GM12878 (cell line): Measurements from ENCODE around the gene HTR4. TPM values are rescaled to one million over a fixed set of nuclear protein-coding genes. Genes with fewer than 3 reads are reported as not detected.

Experiments used
- ATAC-seq: fragments of 200-7000 bp; cut with Tn5 transposase; 3 replicates; pipeline ENCODE4 v1.9.1; 2020; ENCODE audit warnings: mild to moderate bottlenecking, moderate library complexity
- BruUV-seq: library from RNA; stranded (reverse); fragments of 400-500 nt; replicated peaks from 2 replicates; lab custom pipeline; 2021; lab: Mats Ljungman, UMichigan
- CTCF ChIA-PET: fragments of 300-600 bp; sonication (Branson Sonifier 250); formaldehyde crosslinking; extraction: SDS; loops from one replicate; lab custom pipeline; 2021; ENCODE audit warnings: inconsistent platforms; lab: Yijun Ruan, JAX
- POLR2A ChIA-PET: fragments of 350-600 bp; formaldehyde crosslinking; extraction: SDS; loops from one replicate; lab custom pipeline; 2021; ENCODE audit warnings: inconsistent platforms; lab: Charles Lee
- RAD21 ChIA-PET: fragments of 300-600 bp; sonication (Branson Sonifier 250); formaldehyde crosslinking; loops from one replicate; lab custom pipeline; 2023; ENCODE audit warnings: antibody characterized with exemption; ENCODE audit not compliant: unreplicated experiment; lab: Charles Lee
- SMC1A ChIA-PET: fragments of 300-600 bp; sonication (Branson Sonifier 250); formaldehyde crosslinking; loops from one replicate; lab custom pipeline; 2023; ENCODE audit not compliant: unreplicated experiment, uncharacterized antibody; lab: Charles Lee
- DNase-seq: peaks from one replicate; pipeline ENCODE4 v3.0.0-alpha.2; 2011; ENCODE audit warnings: low read depth, low spot score
- FAIRE-seq: peaks from 3 replicates; lab custom pipeline; 2011; peaks lifted over from hg19 to GRCh38; lab: Jason Lieb, UNC
- H2AFZ ChIP-seq: 2 replicates; pipeline ENCODE4 v1.6.0; 2011; ENCODE audit warnings: low read depth, low read length, control low read depth; ENCODE audit not compliant: control insufficient read depth
- H3K27ac ChIP-seq: 2 replicates; pipeline ENCODE4 v1.5.1; 2011; ENCODE audit warnings: control low read depth; ENCODE audit not compliant: control insufficient read depth, insufficient read depth
- H3K27me3 ChIP-seq, 2 experiments: replicated peaks in 1 of 2; 2 replicates each; pipeline versions ENCODE4 v1.6.0 to v1.6.1; 2011; ENCODE audit warnings: low read length in 1 of 2; ENCODE audit not compliant: control insufficient read depth in 2 of 2, insufficient read depth in 2 of 2
- H3K36me3 ChIP-seq, 2 experiments: 2 replicates each; pipeline ENCODE4 v1.5.1; 2011; ENCODE audit warnings: low read length in 1 of 2; ENCODE audit not compliant: control insufficient read depth in 2 of 2, insufficient read depth in 2 of 2
- H3K4me1 ChIP-seq: 2 replicates; pipeline ENCODE4 v1.6.1; 2011; ENCODE audit warnings: mild to moderate bottlenecking, low read length, moderate library complexity, mixed read lengths; ENCODE audit not compliant: control insufficient read depth, insufficient read depth
- H3K4me2 ChIP-seq: 2 replicates; pipeline ENCODE4 v1.6.0; 2011; ENCODE audit warnings: control low read depth; ENCODE audit not compliant: control insufficient read depth, insufficient read depth
- H3K4me3 ChIP-seq: fragments of 200-600 bp; sonication (generic); 2 replicates; pipeline ENCODE4 v1.5.1; 2016
- H3K79me2 ChIP-seq: 2 replicates; pipeline ENCODE4 v1.6.0; 2011; ENCODE audit warnings: low read length; ENCODE audit not compliant: control insufficient read depth, insufficient read depth
- H3K9ac ChIP-seq: 2 replicates; pipeline ENCODE4 v1.8.0; 2011; ENCODE audit warnings: low read length, control low read depth, mixed read lengths; ENCODE audit not compliant: control insufficient read depth, insufficient read depth
- H3K9me3 ChIP-seq: replicated peaks from 3 replicates; pipeline ENCODE4 v1.5.1; 2011; ENCODE audit warnings: mild to moderate bottlenecking, low read length; ENCODE audit not compliant: control insufficient read depth, insufficient read depth
- H4K20me1 ChIP-seq: 2 replicates; pipeline ENCODE4 v1.6.0; 2011; ENCODE audit not compliant: control insufficient read depth, insufficient read depth
- ESRRA ChIP-seq: IDR thresholded peaks from 2 replicates; pipeline ENCODE4 v1.6.1; 2012; ENCODE audit warnings: mild to moderate bottlenecking, low read length, improper control_type of control experiment
- EZH2 ChIP-seq: IDR thresholded peaks from 2 replicates; pipeline ENCODE4 v1.6.1; 2012; ENCODE audit warnings: low read depth, mild to moderate bottlenecking, control low read depth, inconsistent platforms, low read length, borderline replicate concordance; ENCODE audit not compliant: control insufficient read depth
- LARP7 ChIP-seq: fragments of 450-650 bp; IDR thresholded peaks from 2 replicates; pipeline ENCODE4 v1.6.1; 2017; ENCODE audit warnings: mild to moderate bottlenecking
- NFIC ChIP-seq: IDR thresholded peaks from 2 replicates; pipeline ENCODE4 v1.6.1; 2012; ENCODE audit warnings: low read depth, mild to moderate bottlenecking, inconsistent platforms, low read length, moderate library complexity
- NFYB ChIP-seq: IDR thresholded peaks from 2 replicates; pipeline ENCODE4 v1.6.1; 2011; ENCODE audit warnings: low read depth, mild to moderate bottlenecking, low read length, improper control_type of control experiment, moderate library complexity; ENCODE audit not compliant: insufficient read depth
- PAX8 ChIP-seq: fragments of 450-650 bp; IDR thresholded peaks from 2 replicates; pipeline ENCODE4 v1.6.1; 2017; ENCODE audit warnings: mild to moderate bottlenecking, moderate library complexity
- RAD51 ChIP-seq: fragments of 450-650 bp; IDR thresholded peaks from 2 replicates; pipeline ENCODE4 v1.6.1; 2016; ENCODE audit warnings: moderate library complexity, mild to moderate bottlenecking, inconsistent platforms
- RELA ChIP-seq: fragments of 450-650 bp; IDR thresholded peaks from 2 replicates; pipeline ENCODE4 v1.8.0; 2014; ENCODE audit warnings: borderline replicate concordance; ENCODE audit not compliant: partially characterized antibody
- SMAD1 ChIP-seq: fragments of 450-650 bp; IDR thresholded peaks from 2 replicates; pipeline ENCODE4 v1.6.1; 2018; ENCODE audit warnings: mild to moderate bottlenecking, low read depth; ENCODE audit not compliant: partially characterized antibody
- SP1 ChIP-seq: IDR thresholded peaks from one replicate; pipeline ENCODE4 v1.6.1; 2011; ENCODE audit warnings: low read depth, low read length
- SUZ12 ChIP-seq: fragments of 200-600 bp; sonication (generic); IDR thresholded peaks from one replicate; pipeline ENCODE4 v1.6.1; 2018; ENCODE audit warnings: antibody characterized with exemption, mild to moderate bottlenecking; ENCODE audit not compliant: unreplicated experiment
- YBX1 ChIP-seq: fragments of 450-650 bp; IDR thresholded peaks from 2 replicates; pipeline ENCODE4 v1.6.1; 2016; ENCODE audit warnings: antibody characterized with exemption
- in situ Hi-C: fragments of 300-500 bp; cut with MboI; formaldehyde crosslinking; loops from 9 replicates; pipeline ENCODE4 v1.14.3; 2018; ENCODE audit warnings: mixed read lengths
- intact Hi-C: fragments of 100-400 bp; cut with micrococcal nuclease; formaldehyde crosslinking; loops from one replicate; pipeline ENCODE4 v1.14.2; 2022; ENCODE audit not compliant: unreplicated experiment
- polyA plus RNA-seq, 11 experiments: library from polyadenylated mRNA; depleted of rRNA in 4 of 11; unstranded in 6 of 11; stranded (reverse) in 5 of 11; fragments of >200 nt; fragmentation: Nextera tagmentation in 4 of 11; fragmentation: Illumina TruSeq in 1 of 11; extraction: Ambion mirVana in 4 of 11; extraction: Trizol in 1 of 11; gene quantifications; 1 replicate in 1 of 11; 2 replicates in 10 of 11; pipeline versions ENCODE4 v1.2.1 to v1.2.3, GENCODE V29; 2011 to 2016; ENCODE audit warnings: inconsistent platforms in 2 of 11, missing spikeins in 2 of 11, low read depth in 1 of 11
- total RNA-seq, 4 experiments: library from RNA; depleted of rRNA in 3 of 4; stranded (reverse); fragments of >200 nt in 3 of 4; fragmentation: Illumina TruSeq in 1 of 4; extraction: Trizol in 1 of 4; gene quantifications; 2 replicates each; pipeline versions ENCODE4 v1.2.1 to v1.2.3, GENCODE V29; 2013 to 2021
- TF ChIP-seq, protein P1 (sequence below): fragments of 150-350 bp; IDR thresholded peaks from 2 replicates; pipeline ENCODE4 v1.6.1; 2016; ENCODE audit warnings: low read depth, low read length
- TF ChIP-seq, protein P2 (sequence below): fragments of 450-650 bp; IDR thresholded peaks from 2 replicates; pipeline ENCODE4 v1.6.1; 2018; ENCODE audit warnings: borderline replicate concordance, mild to moderate bottlenecking; ENCODE audit not compliant: partially characterized antibody
- TF ChIP-seq, protein P3 (sequence below): fragments of 450-650 bp; IDR thresholded peaks from 2 replicates; pipeline ENCODE4 v1.6.1; 2017; ENCODE audit warnings: mild to moderate bottlenecking, moderate library complexity

HTR4 gene
- total and polyA plus RNA-seq, 10 of the 15 experiments (the other 5 are each of a cell fraction or from before 2014, with no cell fraction given): not detected

DNA sequence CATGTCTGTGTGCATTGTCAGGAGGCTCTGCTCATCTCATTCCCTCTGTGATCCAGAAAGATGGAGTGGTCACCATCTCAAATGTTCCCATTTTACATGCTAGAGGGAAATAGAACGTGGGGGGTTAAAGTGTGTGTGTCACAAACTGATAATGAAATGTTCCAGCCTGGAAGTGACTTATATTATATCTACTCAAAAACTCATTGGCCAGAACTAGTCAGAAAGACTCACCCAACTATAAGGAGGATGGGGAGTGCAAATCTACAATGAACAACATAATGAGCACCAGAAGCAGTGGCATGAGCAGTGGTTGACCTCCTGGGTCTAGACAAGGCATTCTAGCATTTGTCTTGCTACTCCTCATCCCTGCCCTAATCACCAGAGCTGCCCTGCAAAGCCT, 81.0 kb downstream of the HTR4 start (continued):
- TF ChIP-seq, protein P1, sequence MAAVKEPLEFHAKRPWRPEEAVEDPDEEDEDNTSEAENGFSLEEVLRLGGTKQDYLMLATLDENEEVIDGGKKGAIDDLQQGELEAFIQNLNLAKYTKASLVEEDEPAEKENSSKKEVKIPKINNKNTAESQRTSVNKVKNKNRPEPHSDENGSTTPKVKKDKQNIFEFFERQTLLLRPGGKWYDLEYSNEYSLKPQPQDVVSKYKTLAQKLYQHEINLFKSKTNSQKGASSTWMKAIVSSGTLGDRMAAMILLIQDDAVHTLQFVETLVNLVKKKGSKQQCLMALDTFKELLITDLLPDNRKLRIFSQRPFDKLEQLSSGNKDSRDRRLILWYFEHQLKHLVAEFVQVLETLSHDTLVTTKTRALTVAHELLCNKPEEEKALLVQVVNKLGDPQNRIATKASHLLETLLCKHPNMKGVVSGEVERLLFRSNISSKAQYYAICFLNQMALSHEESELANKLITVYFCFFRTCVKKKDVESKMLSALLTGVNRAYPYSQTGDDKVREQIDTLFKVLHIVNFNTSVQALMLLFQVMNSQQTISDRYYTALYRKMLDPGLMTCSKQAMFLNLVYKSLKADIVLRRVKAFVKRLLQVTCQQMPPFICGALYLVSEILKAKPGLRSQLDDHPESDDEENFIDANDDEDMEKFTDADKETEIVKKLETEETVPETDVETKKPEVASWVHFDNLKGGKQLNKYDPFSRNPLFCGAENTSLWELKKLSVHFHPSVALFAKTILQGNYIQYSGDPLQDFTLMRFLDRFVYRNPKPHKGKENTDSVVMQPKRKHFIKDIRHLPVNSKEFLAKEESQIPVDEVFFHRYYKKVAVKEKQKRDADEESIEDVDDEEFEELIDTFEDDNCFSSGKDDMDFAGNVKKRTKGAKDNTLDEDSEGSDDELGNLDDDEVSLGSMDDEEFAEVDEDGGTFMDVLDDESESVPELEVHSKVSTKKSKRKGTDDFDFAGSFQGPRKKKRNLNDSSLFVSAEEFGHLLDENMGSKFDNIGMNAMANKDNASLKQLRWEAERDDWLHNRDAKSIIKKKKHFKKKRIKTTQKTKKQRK: no peak
- no peak for TF ChIP-seq SP1

DNA sequence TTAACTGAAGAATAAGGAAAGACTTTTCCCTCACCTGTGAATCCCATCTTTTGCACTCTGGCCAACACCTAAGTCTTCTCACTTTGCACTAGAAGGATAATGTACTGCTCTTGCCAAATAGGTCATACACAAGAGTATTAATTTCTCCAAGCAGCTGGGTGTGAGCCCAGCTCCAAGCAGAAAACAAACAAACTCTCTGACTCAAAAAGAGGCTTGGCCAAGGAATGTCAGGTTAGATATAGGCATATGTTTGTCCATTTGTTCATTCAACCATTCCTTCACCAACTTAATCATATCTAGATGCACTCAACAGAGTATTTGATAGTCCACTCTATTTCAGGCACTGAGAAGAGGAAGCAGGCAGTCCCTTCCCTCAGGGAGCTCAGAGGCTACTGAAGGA, 84.4 kb downstream of the HTR4 start:
- no peaks in the 10 kb centered on the region for H3K79me2 ChIP-seq
- no peak overlapping the region for H3K27ac ChIP-seq
- no peaks in the 10 kb centered on the region for H3K9me3 ChIP-seq
- no peaks in the 10 kb centered on the region for H3K4me1 ChIP-seq
- no peaks in the 10 kb centered on the region for H3K36me3 ChIP-seq
- no peak overlapping the region for H3K9ac ChIP-seq
- H2AFZ ChIP-seq: no peak overlapping the region
- RAD21 ChIA-PET: no interaction called here
- FAIRE-seq (no peak), ATAC-seq (no peak), DNase-seq (no peak)
- SMC1A ChIA-PET: no interaction called here
- CTCF ChIA-PET: no interaction called here
- H3K4me2 ChIP-seq: no peak overlapping the region
- intact Hi-C loops (no loop called here), in situ Hi-C loops (no loop called here)
- H4K20me1 ChIP-seq: no peaks in the 10 kb centered on the region
- no TSS peak for BruUV-seq
- POLR2A ChIA-PET: interaction anchor here (0.6 kb wide), 1 partner anchor 417 kb away, joined by 3 read pairs; no protein-coding TSS in a partner anchor
- H3K4me3 ChIP-seq: no peak overlapping the region
- H3K27me3 ChIP-seq: no peaks in the 10 kb centered on the region
- TF ChIP-seq SMAD1: no peak
- TF ChIP-seq, protein P2, sequence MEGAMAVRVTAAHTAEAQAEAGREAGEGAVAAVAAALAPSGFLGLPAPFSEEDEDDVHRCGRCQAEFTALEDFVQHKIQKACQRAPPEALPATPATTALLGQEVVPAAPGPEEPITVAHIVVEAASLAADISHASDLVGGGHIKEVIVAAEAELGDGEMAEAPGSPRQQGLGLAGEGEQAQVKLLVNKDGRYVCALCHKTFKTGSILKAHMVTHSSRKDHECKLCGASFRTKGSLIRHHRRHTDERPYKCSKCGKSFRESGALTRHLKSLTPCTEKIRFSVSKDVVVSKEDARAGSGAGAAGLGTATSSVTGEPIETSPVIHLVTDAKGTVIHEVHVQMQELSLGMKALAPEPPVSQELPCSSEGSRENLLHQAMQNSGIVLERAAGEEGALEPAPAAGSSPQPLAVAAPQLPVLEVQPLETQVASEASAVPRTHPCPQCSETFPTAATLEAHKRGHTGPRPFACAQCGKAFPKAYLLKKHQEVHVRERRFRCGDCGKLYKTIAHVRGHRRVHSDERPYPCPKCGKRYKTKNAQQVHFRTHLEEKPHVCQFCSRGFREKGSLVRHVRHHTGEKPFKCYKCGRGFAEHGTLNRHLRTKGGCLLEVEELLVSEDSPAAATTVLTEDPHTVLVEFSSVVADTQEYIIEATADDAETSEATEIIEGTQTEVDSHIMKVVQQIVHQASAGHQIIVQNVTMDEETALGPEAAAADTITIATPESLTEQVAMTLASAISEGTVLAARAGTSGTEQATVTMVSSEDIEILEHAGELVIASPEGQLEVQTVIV: no peak
- no peak for TF ChIP-seq LARP7
- TF ChIP-seq, protein P3, sequence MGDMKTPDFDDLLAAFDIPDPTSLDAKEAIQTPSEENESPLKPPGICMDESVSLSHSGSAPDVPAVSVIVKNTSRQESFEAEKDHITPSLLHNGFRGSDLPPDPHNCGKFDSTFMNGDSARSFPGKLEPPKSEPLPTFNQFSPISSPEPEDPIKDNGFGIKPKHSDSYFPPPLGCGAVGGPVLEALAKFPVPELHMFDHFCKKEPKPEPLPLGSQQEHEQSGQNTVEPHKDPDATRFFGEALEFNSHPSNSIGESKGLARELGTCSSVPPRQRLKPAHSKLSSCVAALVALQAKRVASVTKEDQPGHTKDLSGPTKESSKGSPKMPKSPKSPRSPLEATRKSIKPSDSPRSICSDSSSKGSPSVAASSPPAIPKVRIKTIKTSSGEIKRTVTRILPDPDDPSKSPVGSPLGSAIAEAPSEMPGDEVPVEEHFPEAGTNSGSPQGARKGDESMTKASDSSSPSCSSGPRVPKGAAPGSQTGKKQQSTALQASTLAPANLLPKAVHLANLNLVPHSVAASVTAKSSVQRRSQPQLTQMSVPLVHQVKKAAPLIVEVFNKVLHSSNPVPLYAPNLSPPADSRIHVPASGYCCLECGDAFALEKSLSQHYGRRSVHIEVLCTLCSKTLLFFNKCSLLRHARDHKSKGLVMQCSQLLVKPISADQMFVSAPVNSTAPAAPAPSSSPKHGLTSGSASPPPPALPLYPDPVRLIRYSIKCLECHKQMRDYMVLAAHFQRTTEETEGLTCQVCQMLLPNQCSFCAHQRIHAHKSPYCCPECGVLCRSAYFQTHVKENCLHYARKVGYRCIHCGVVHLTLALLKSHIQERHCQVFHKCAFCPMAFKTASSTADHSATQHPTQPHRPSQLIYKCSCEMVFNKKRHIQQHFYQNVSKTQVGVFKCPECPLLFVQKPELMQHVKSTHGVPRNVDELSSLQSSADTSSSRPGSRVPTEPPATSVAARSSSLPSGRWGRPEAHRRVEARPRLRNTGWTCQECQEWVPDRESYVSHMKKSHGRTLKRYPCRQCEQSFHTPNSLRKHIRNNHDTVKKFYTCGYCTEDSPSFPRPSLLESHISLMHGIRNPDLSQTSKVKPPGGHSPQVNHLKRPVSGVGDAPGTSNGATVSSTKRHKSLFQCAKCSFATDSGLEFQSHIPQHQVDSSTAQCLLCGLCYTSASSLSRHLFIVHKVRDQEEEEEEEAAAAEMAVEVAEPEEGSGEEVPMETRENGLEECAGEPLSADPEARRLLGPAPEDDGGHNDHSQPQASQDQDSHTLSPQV: no peak
- no peak for TF ChIP-seq NFYB
- no peak for TF ChIP-seq NFIC
- TF ChIP-seq YBX1: no peak
- no peak for TF ChIP-seq PAX8
- TF ChIP-seq RAD51: no peak
- no peak for TF ChIP-seq EZH2
- TF ChIP-seq RELA: no peak
- TF ChIP-seq ESRRA: no peak
- no peak for TF ChIP-seq SUZ12
